ENCODE results near the gene TMOD2. TPM values are rescaled to one million over a fixed set of nuclear protein-coding genes. Genes with fewer than 3 reads are reported as not detected.

Gene TMOD2
- total RNA-seq, 2 donors from 2014 or later: 2.4 to 8.9 TPM

DNA sequence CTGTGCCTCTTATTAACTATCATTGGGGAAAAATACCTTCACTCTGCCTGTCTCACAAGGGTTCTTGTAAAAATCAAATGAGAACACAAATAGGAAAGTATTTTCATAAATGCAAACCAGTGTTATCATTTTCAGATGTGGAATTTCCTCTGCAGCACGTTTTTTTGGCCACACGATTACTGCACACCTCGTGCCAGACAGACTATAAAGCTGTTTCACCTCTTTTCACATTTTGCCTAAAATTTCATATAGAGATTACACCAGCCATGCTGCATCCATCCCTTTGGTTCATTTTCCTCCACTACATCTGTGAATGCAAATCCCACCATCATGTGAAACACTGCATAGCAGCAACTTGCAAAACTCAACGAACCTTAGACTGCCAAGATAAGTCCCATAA lies 1.2 kb upstream of the TMOD2 start:
- TF ChIP-seq, protein P1, sequence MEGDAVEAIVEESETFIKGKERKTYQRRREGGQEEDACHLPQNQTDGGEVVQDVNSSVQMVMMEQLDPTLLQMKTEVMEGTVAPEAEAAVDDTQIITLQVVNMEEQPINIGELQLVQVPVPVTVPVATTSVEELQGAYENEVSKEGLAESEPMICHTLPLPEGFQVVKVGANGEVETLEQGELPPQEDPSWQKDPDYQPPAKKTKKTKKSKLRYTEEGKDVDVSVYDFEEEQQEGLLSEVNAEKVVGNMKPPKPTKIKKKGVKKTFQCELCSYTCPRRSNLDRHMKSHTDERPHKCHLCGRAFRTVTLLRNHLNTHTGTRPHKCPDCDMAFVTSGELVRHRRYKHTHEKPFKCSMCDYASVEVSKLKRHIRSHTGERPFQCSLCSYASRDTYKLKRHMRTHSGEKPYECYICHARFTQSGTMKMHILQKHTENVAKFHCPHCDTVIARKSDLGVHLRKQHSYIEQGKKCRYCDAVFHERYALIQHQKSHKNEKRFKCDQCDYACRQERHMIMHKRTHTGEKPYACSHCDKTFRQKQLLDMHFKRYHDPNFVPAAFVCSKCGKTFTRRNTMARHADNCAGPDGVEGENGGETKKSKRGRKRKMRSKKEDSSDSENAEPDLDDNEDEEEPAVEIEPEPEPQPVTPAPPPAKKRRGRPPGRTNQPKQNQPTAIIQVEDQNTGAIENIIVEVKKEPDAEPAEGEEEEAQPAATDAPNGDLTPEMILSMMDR (IDR thresholded peaks at IDR 0.05): no peak
- no peak for TF ChIP-seq POLR2A (IDR thresholded peaks at IDR 0.05)
- TF ChIP-seq POLR2AphosphoS5 (IDR thresholded peaks at IDR 0.05): no peak
- WGBS: 78% methylated on average over 4 of the region's 4 CpGs
- Histone ChIP-seq H3K36me3 (no peaks in the 10 kb centered on the region), H3K4me3 (no peak overlapping the region), H3K27ac (no peak overlapping the region), H3K4me1 (replicated peaks) (no peaks in the 10 kb centered on the region), H3K9me3 (no peaks in the 10 kb centered on the region), H3K27me3 (replicated peaks; ENCODE audit: insufficient read depth) (no peaks in the 10 kb centered on the region)
- intact Hi-C loops (cut with DNase I): no loop called here
- no peak for DNase-seq (ENCODE audit: low spot score)

DNA sequence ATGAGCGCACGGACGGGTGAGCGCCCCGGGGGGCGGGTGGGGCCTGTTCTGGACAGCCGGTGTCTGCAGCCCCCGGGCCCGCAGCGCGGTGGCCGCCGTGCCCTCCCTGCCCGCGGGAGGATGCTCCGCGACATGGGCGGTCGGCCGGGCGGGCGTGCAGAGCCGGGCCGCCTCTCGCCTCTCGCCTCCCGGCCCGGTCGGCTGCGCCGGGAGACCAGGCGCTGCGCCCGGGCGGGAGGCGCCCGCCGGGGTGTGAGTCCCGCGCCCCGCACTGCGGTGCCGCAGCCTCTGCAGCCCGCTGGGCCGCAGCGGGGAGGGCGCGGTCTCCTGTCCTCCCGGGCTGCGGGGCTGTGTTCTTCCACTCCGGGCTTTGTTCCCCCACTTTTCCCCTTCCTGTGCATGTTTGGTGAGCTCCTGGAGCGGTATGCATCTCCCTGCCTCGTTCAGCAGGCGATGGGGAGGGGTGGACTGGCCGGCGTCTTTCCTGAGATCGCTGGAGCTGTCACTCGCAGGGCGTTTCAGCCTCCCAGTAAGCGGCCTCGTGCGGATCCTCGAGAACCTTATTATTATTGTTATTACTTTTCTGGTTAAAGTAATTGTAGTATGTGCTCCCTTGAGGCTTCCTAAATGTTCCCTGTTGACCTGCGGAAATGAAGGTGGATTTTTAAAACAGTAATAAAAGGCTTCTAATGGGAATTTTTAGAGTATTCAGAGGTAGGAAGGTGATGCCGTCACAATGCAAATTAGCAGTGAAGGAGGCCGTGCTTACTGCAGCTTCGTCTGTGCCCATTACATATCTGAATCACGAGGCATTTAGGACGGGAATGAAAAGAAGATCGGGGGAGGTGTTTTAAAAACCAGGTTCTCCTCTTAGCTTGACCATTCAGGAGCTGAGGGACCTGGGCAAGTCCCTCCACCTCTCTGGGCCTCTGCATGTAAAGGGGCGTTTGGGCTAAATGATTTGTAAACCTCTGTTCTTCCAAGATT lies 593 bp downstream of the TMOD2 start:
- no peaks in the 10 kb centered on the region for H3K27me3 ChIP-seq (replicated peaks; ENCODE audit: insufficient read depth)
- H3K4me3 ChIP-seq: peak overlapping the region; percentile 72 to 80
- no peaks in the 10 kb centered on the region for H3K4me1 ChIP-seq (replicated peaks)
- H3K27ac ChIP-seq: peak overlapping the region; percentile 45 to 50
- no peak for TF ChIP-seq POLR2AphosphoS5 (IDR thresholded peaks at IDR 0.05)
- TF ChIP-seq, protein P1 (IDR thresholded peaks at IDR 0.05): no peak
- no peak for TF ChIP-seq POLR2A (IDR thresholded peaks at IDR 0.05)
- WGBS: 3% methylated on average over 58 of the region's 71 CpGs
- intact Hi-C loops (cut with DNase I): no loop called here
- no peaks in the 10 kb centered on the region for H3K9me3 ChIP-seq
- H3K36me3 ChIP-seq: no peaks in the 10 kb centered on the region
- DNase-seq (ENCODE audit: low spot score): no peak

DNA sequence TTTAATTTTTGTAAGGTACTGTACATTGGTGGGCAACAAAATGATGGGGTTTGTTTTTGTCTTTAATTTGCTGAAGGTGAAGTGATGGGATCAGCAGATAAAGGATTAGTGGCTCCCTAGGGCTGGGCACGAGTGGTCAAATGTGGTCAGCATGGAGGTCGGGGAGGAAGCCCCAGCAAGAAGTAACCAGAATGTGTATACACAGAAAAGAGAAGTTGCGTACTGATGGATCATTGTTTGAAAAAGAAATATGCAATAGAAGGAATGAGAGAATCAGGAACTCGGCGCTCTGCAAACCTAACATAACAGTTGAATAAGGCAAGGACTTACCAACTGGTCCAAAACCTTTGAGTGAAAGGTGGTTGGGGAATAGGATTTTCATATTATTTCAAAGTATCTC lies 1.5 kb downstream of the TMOD2 start:
- Histone ChIP-seq H3K27ac (no peak overlapping the region), H3K27me3 (replicated peaks; ENCODE audit: insufficient read depth) (no peaks in the 10 kb centered on the region), H3K4me1 (replicated peaks) (no peaks in the 10 kb centered on the region), H3K4me3 (no peak overlapping the region), H3K9me3 (no peaks in the 10 kb centered on the region), H3K36me3 (no peaks in the 10 kb centered on the region)
- WGBS: 90% methylated on average over 5 of the region's 5 CpGs
- DNase-seq (ENCODE audit: low spot score): no peak
- TF ChIP-seq, protein P1 (IDR thresholded peaks at IDR 0.05): no peak
- intact Hi-C loops (cut with DNase I): no loop called here

DNA sequence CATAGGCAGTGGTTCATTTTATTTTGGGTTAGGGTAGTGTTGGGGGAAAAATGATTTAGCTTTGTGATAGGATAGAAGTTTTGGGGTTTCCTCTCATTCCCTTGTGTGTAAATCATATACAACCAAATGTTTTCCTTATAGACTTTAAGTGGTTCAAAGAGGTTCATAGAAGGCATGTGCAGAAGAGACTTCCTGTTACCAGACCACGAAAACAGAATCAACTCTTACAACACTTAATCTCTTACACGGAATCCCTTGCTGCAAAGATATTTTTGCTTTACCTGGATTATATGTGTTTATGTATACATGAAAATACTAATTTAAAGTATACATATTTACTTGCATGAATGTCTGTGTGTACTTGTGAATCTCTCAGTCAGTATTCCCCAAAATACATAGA lies 2.9 kb downstream of the TMOD2 start:
- no peak for DNase-seq (ENCODE audit: low spot score)
- no peaks in the 10 kb centered on the region for H3K36me3 ChIP-seq
- no peaks in the 10 kb centered on the region for H3K9me3 ChIP-seq
- no peak overlapping the region for H3K27ac ChIP-seq
- no peaks in the 10 kb centered on the region for H3K4me1 ChIP-seq (replicated peaks)
- no peaks in the 10 kb centered on the region for H3K27me3 ChIP-seq (replicated peaks; ENCODE audit: insufficient read depth)
- intact Hi-C loops (cut with DNase I): no loop called here
- TF ChIP-seq POLR2A (IDR thresholded peaks at IDR 0.05) (no peak), POLR2AphosphoS5 (IDR thresholded peaks at IDR 0.05) (no peak)
- TF ChIP-seq, protein P1 (IDR thresholded peaks at IDR 0.05): no peak
- no peak overlapping the region for H3K4me3 ChIP-seq
- WGBS: 85% methylated on average over 2 of the region's 2 CpGs

DNA sequence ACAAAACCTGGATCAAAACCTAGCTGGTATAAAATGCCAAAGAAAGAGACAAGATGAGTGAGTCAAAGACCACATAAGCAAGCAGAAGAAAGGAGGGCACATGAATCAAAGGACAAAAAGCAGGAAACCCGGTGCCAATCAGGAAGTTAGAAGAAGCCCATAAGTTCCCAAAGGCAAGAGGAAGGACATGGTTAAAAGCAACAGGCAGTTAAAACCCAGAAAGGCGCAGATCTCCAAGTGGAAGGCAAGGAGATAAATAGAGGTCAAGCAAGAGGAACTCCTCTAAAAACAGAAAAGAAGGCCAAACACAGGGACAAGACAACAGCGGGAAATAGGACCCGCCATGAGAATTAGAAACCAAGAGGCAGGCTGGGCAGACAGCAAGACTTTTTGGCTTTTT lies 4.4 kb downstream of the TMOD2 start:
- no peaks in the 10 kb centered on the region for H3K9me3 ChIP-seq
- intact Hi-C loops (cut with DNase I): no loop called here
- WGBS: 72% methylated on average over 4 of the region's 4 CpGs

More for the DNA sequence above, 4.4 kb downstream of the TMOD2 start:
- Histone ChIP-seq H3K36me3 (no peaks in the 10 kb centered on the region), H3K4me3 (no peak overlapping the region), H3K4me1 (replicated peaks) (no peaks in the 10 kb centered on the region), H3K27ac (no peak overlapping the region), H3K27me3 (replicated peaks; ENCODE audit: insufficient read depth) (no peaks in the 10 kb centered on the region)
- TF ChIP-seq POLR2A (IDR thresholded peaks at IDR 0.05) (no peak), POLR2AphosphoS5 (IDR thresholded peaks at IDR 0.05) (no peak)
- TF ChIP-seq, protein P1 (IDR thresholded peaks at IDR 0.05): no peak
- no peak for DNase-seq (ENCODE audit: low spot score)
